ENCODE measurements around the gene RHBDD2.
"Not testable (repeated sequence)": the region's sequence is repeated elsewhere in the genome, so short reads cannot be mapped to it uniquely, and the experiment has no call there.

Gene RHBDD2

GRCh38 chr7:75889223-75889825, 10.5 kb downstream of the RHBDD2 start:
- DNase-seq, result no peak

- no peak for DNase-seq
Observed at GRCh38 chr7:75889826-75890225, 11.0 kb downstream of the RHBDD2 start.

GRCh38 chr7:75891237-75891636, 12.4 kb downstream of the RHBDD2 start:
- DNase-seq, result not testable (repeated sequence)

GRCh38 chr7:75891815-75892411, 13.1 kb downstream of the RHBDD2 start:
- no peak for DNase-seq

GRCh38 chr7:75892634-75893272, 13.9 kb downstream of the RHBDD2 start:
- DNase-seq, result no peak

- no peak for DNase-seq
Observed at GRCh38 chr7:75896803-75897327, 18.0 kb downstream of the RHBDD2 start.

- DNase-seq, result no peak
Observed at GRCh38 chr7:75900617-75901315, 21.9 kb downstream of the RHBDD2 start.

GRCh38 chr7:75905785-75906604, 27.2 kb downstream of the RHBDD2 start:
- DNase-seq, result no peak

GRCh38 chr7:75906991-75907667, 28.3 kb downstream of the RHBDD2 start:
- DNase-seq, result no peak

- not testable (repeated sequence) for DNase-seq
Observed at GRCh38 chr7:75907668-75908039, 28.8 kb downstream of the RHBDD2 start.

- no peak for DNase-seq
Observed at GRCh38 chr7:75909521-75910132, 30.8 kb downstream of the RHBDD2 start.

GRCh38 chr7:75911186-75911585, 32.4 kb downstream of the RHBDD2 start:
- DNase-seq, result not testable (repeated sequence)

GRCh38 chr7:75913437-75913836, 34.6 kb downstream of the RHBDD2 start:
- DNase-seq, result no peak

GRCh38 chr7:75914169-75914654, 35.4 kb downstream of the RHBDD2 start:
- DNase-seq, result no peak

GRCh38 chr7:75914655-75915415, 36.0 kb downstream of the RHBDD2 start, which contains the start of gene POR:
POR (plus strand) TSS chr7:75915155; CDS start chr7:75954002, 38,847 bp downstream.
- DNase-seq, result peak; percentile 91

GRCh38 chr7:75915416-75916156, 36.8 kb downstream of the RHBDD2 start:
- DNase-seq, result no peak

- no peak for DNase-seq
Observed at GRCh38 chr7:75916259-75916658, 37.4 kb downstream of the RHBDD2 start.

- no peak for DNase-seq
Observed at GRCh38 chr7:75916685-75917634, 38.1 kb downstream of the RHBDD2 start.

All from GDM1 (cell line).